RWPE2 (cell line): ENCODE measurements around the gene CRYBG1.

Experiments used
- ATAC-seq: fragments of 200-7000 bp; cut with Tn5 transposase; 3 replicates; pipeline ENCODE4 v1.9.1; 2021; ENCODE audit warnings: low read depth
- DNase-seq: peaks from one replicate; pipeline ENCODE4 v3.0.0-alpha.2; 2020; ENCODE audit warnings: low spot score
- H3K27ac ChIP-seq: fragments of 450-650 bp; 2 replicates; pipeline ENCODE4 v1.5.1; 2017; ENCODE audit warnings: mild to moderate bottlenecking; ENCODE audit not compliant: poor library complexity, severe bottlenecking
- H3K27me3 ChIP-seq: fragments of 250-450 bp; sonication (Bioruptor Pico); 2 replicates; pipeline ENCODE4 v1.5.1; 2021; ENCODE audit warnings: mild to moderate bottlenecking, moderate library complexity; ENCODE audit not compliant: insufficient read depth, poor library complexity, severe bottlenecking
- H3K36me3 ChIP-seq: fragments of 250-450 bp; sonication (Bioruptor Pico); 2 replicates; pipeline ENCODE4 v1.5.1; 2020; ENCODE audit warnings: low read depth, mild to moderate bottlenecking, moderate library complexity
- H3K4me1 ChIP-seq: fragments of 250-450 bp; sonication (Bioruptor Pico); 2 replicates; pipeline ENCODE4 v1.5.1; 2021; ENCODE audit warnings: mild to moderate bottlenecking, moderate library complexity; ENCODE audit not compliant: insufficient read depth, poor library complexity, severe bottlenecking
- H3K4me3 ChIP-seq: fragments of 250-450 bp; sonication (Bioruptor Pico); 2 replicates; pipeline ENCODE4 v1.5.1; 2021; ENCODE audit warnings: mild to moderate bottlenecking, moderate library complexity; ENCODE audit not compliant: severe bottlenecking
- H3K9me3 ChIP-seq: fragments of 250-450 bp; sonication (Bioruptor Pico); 2 replicates; pipeline ENCODE4 v1.5.1; 2021; ENCODE audit warnings: mild to moderate bottlenecking, moderate library complexity; ENCODE audit not compliant: severe bottlenecking
- CTCF ChIP-seq: fragments of 450-650 bp; IDR thresholded peaks from one replicate; pipeline ENCODE4 v1.5.1; 2017; ENCODE audit warnings: mild to moderate bottlenecking, moderate library complexity; ENCODE audit not compliant: poor library complexity, severe bottlenecking

The CRYBG1 gene

GRCh38 chr6:106508834-106509233, 148.3 kb downstream of the CRYBG1 start:
- no peak for DNase-seq
- H3K9me3 ChIP-seq = no peaks in the 10 kb centered on the region
- ATAC-seq = peak; percentile 1; the same call in 1 of the 3 replicates
- no peak for TF ChIP-seq CTCF
- H3K4me1 ChIP-seq = peaks cover 16% of the 10 kb centered on the region
- peaks cover 3% of the 10 kb centered on the region; the same call in 1 of the 2 replicates for H3K36me3 ChIP-seq
- H3K27me3 ChIP-seq = no peaks in the 10 kb centered on the region
- H3K27ac ChIP-seq = peak overlapping the region; percentile 84
- no peak overlapping the region for H3K4me3 ChIP-seq

GRCh38 chr6:106509420-106510089, 149.0 kb downstream of the CRYBG1 start:
- Histone ChIP-seq H3K9me3 (no peaks in the 10 kb centered on the region), H3K36me3 (peaks cover 10% of the 10 kb centered on the region), H3K27ac (peak overlapping the region; percentile 84), H3K4me3 (peak overlapping the region; percentile 76), H3K27me3 (no peaks in the 10 kb centered on the region), H3K4me1 (peaks cover 16% of the 10 kb centered on the region)
- TF ChIP-seq CTCF = no peak
- DNase-seq = no peak
- ATAC-seq = no peak

- Histone ChIP-seq H3K4me3 (peak overlapping the region; percentile 76), H3K36me3 (peaks cover 16% of the 10 kb centered on the region), H3K27me3 (no peaks in the 10 kb centered on the region), H3K9me3 (no peaks in the 10 kb centered on the region), H3K4me1 (peaks cover 16% of the 10 kb centered on the region), H3K27ac (peak overlapping the region; percentile 84)
- DNase-seq (peak; percentile 90), ATAC-seq (peak; percentile 73)
- TF ChIP-seq CTCF = peak; percentile 32
Observed at GRCh38 chr6:106510090-106510970, 149.8 kb downstream of the CRYBG1 start.

GRCh38 chr6:106511288-106512047, 151.0 kb downstream of the CRYBG1 start:
- DNase-seq (no peak), ATAC-seq (peak; percentile 20)
- H3K9me3 ChIP-seq = no peaks in the 10 kb centered on the region
- H3K4me1 ChIP-seq = peaks cover 27% of the 10 kb centered on the region
- peak overlapping the region; percentile 76 for H3K4me3 ChIP-seq
- peak overlapping the region; percentile 84 for H3K27ac ChIP-seq
- H3K36me3 ChIP-seq = peaks cover 19% of the 10 kb centered on the region
- no peaks in the 10 kb centered on the region for H3K27me3 ChIP-seq
- no peak for TF ChIP-seq CTCF
